Keratinocyte (primary cell): ENCODE data around the gene CAPN5.

Experiments
- EZH2 ChIP-seq: IDR thresholded peaks from one replicate; pipeline ENCODE4 v1.6.1; 2012; ENCODE audit warnings: inconsistent platforms, mild to moderate bottlenecking, low read length, moderate library complexity
- TF ChIP-seq, protein P1 (sequence below), 3 experiments: IDR thresholded peaks in 1 of 3; conservative IDR thresholded peaks in 1 of 3; optimal IDR thresholded peaks in 1 of 3; 2 replicates in 2 of 3; 3 replicates in 1 of 3; pipeline versions ENCODE3 to v1.5.1; 2011; ENCODE audit warnings: low read length in 3 of 3, mild to moderate bottlenecking in 3 of 3, moderate library complexity in 2 of 3, control low read depth in 1 of 3, inconsistent platforms in 1 of 3; ENCODE audit not compliant: insufficient read depth in 2 of 3; ENCODE audit errors: extremely low read depth in 1 of 3

DNA sequence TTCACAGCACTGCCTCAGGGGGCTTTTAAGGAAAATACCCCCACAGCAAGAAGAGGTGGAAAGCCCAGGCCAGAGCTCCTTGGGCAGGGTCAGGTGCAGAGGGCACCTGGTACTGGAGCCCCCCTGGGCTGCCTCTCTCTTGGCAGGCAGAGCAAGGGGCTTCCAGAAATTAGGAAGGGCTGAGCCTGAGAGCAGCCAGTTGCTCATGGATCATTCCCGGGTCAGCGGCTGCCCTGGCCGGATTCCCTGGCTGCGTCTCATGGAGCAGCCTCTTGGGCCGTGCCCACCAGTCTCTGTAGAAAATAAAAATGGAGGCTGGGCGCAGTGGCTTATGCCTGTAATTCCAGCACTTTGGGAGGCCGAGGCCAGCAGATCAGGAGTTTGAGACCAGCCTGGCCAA is 25.6 kb downstream of the CAPN5 start:
- TF ChIP-seq, protein P1, sequence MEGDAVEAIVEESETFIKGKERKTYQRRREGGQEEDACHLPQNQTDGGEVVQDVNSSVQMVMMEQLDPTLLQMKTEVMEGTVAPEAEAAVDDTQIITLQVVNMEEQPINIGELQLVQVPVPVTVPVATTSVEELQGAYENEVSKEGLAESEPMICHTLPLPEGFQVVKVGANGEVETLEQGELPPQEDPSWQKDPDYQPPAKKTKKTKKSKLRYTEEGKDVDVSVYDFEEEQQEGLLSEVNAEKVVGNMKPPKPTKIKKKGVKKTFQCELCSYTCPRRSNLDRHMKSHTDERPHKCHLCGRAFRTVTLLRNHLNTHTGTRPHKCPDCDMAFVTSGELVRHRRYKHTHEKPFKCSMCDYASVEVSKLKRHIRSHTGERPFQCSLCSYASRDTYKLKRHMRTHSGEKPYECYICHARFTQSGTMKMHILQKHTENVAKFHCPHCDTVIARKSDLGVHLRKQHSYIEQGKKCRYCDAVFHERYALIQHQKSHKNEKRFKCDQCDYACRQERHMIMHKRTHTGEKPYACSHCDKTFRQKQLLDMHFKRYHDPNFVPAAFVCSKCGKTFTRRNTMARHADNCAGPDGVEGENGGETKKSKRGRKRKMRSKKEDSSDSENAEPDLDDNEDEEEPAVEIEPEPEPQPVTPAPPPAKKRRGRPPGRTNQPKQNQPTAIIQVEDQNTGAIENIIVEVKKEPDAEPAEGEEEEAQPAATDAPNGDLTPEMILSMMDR (optimal IDR thresholded peaks at IDR 0.05 in 1 of 3, IDR thresholded peaks at IDR 0.05 in 1 of 3, conservative IDR thresholded peaks at IDR 0.05 in 1 of 3; ENCODE audit: extremely low read depth in 1 of 3, insufficient read depth in 2 of 3, low read length in 3 of 3), result no peak
- TF ChIP-seq EZH2, result no peak
